Cardiac muscle cell (in vitro differentiated cells and primary cell): ENCODE data around the gene INSIG1. TPM values are rescaled to one million over a fixed set of nuclear protein-coding genes. Genes with fewer than 3 reads are reported as not detected.

Experiments used
- DNase-seq, 2 donors: peaks; one replicate each; pipeline versions ENCODE4 v3.0.0 to v3.0.0-alpha.2; 2010 to 2017; ENCODE audit warnings: low read depth in 1 of 2, low spot score in 1 of 2
- H3K27ac ChIP-seq: fragments of 200-600 bp; sonication (generic); 2 replicates; pipeline ENCODE4 v1.5.1; 2016
- H3K27me3 ChIP-seq: fragments of 200-600 bp; sonication (generic); 2 replicates; pipeline ENCODE4 v1.6.0; 2016; ENCODE audit warnings: control low read depth
- H3K36me3 ChIP-seq: fragments of 200-600 bp; sonication (generic); 2 replicates; pipeline ENCODE4 v1.5.1; 2016; ENCODE audit warnings: control low read depth
- H3K4me1 ChIP-seq: fragments of 200-600 bp; sonication (generic); 2 replicates; pipeline ENCODE4 v1.8.1; 2017; ENCODE audit warnings: low read depth, mild to moderate bottlenecking, mixed run types
- H3K4me3 ChIP-seq: fragments of 200-600 bp; sonication (generic); 2 replicates; pipeline ENCODE4 v1.5.1; 2016; ENCODE audit warnings: mild to moderate bottlenecking
- H3K9me3 ChIP-seq: fragments of 200-600 bp; sonication (generic); 2 replicates; pipeline ENCODE4 v1.5.1; 2017; ENCODE audit warnings: low read depth, mild to moderate bottlenecking, control low read depth
- CTCF ChIP-seq: IDR thresholded peaks from 2 replicates; pipeline ENCODE4 v1.5.1; 2012; ENCODE audit warnings: low read depth, mild to moderate bottlenecking, low read length
- polyA plus RNA-seq: library from polyadenylated mRNA; unstranded; fragments of >200 nt; fragmentation: Nextera tagmentation; extraction: Ambion mirVana; gene quantifications from 2 replicates; pipeline ENCODE4 v1.2.1, GENCODE V29; 2016
- total RNA-seq: library from RNA; depleted of rRNA; stranded (reverse); fragments of >200 nt; gene quantifications from 2 replicates; pipeline ENCODE4 v1.2.3, GENCODE V29; 2016

The INSIG1 gene
- 76.3 and 221 TPM in 2 replicates for total RNA-seq
- polyA plus RNA-seq, result 37.2 and 103 TPM in 2 replicates

- no peaks in the 10 kb centered on the region for H3K9me3 ChIP-seq
- DNase-seq, result peak; percentile 95 to 97
- peaks cover 5% of the 10 kb centered on the region for H3K36me3 ChIP-seq
- H3K4me3 ChIP-seq, result peak within 1 kb of the TSS; percentile 66
- H3K4me1 ChIP-seq, result peaks cover 29% of the 10 kb centered on the region
- no peaks in the 10 kb centered on the region for H3K27me3 ChIP-seq
- peak within 1 kb of the TSS; percentile 97 for H3K27ac ChIP-seq
- TF ChIP-seq CTCF, result no peak
Measured at GRCh38 chr7:155297517-155298287, at the start of gene INSIG1. TSS of gene INSIG1 (plus strand) at chr7:155297878. CDS start at chr7:155298286, 408 bp downstream.

GRCh38 chr7:155248366-155248756, 49.3 kb upstream of the INSIG1 start:
- no peaks in the 10 kb centered on the region for H3K9me3 ChIP-seq
- no peak for DNase-seq
- no peaks in the 10 kb centered on the region for H3K27me3 ChIP-seq
- H3K27ac ChIP-seq, result no peak overlapping the region
- no peaks in the 10 kb centered on the region for H3K4me1 ChIP-seq
- no peak overlapping the region for H3K4me3 ChIP-seq
- TF ChIP-seq CTCF, result no peak
- no peaks in the 10 kb centered on the region for H3K36me3 ChIP-seq

- DNase-seq, result no peak
- H3K27ac ChIP-seq, result no peak overlapping the region
- TF ChIP-seq CTCF, result no peak
Measured at GRCh38 chr7:155251831-155252230, 45.8 kb upstream of the INSIG1 start.

GRCh38 chr7:155252444-155252887, 45.2 kb upstream of the INSIG1 start:
- H3K4me3 ChIP-seq, result no peak overlapping the region
- no peaks in the 10 kb centered on the region for H3K36me3 ChIP-seq
- H3K27ac ChIP-seq, result no peak overlapping the region
- peak in 1 of 2 donors; percentile 36 for DNase-seq
- H3K9me3 ChIP-seq, result no peaks in the 10 kb centered on the region
- no peak for TF ChIP-seq CTCF
- no peaks in the 10 kb centered on the region for H3K27me3 ChIP-seq
- H3K4me1 ChIP-seq, result no peaks in the 10 kb centered on the region

More at GRCh38 chr7:155251831-155252230, 45.8 kb upstream of the INSIG1 start:
- Histone ChIP-seq H3K4me1 (no peaks in the 10 kb centered on the region), H3K9me3 (no peaks in the 10 kb centered on the region), H3K36me3 (no peaks in the 10 kb centered on the region), H3K4me3 (no peak overlapping the region), H3K27me3 (no peaks in the 10 kb centered on the region)

- H3K4me1 ChIP-seq, result no peaks in the 10 kb centered on the region
- no peak for TF ChIP-seq CTCF
- H3K4me3 ChIP-seq, result no peak overlapping the region
- no peaks in the 10 kb centered on the region for H3K36me3 ChIP-seq
- H3K27me3 ChIP-seq, result no peaks in the 10 kb centered on the region
- no peak for DNase-seq
- no peaks in the 10 kb centered on the region for H3K9me3 ChIP-seq
- no peak overlapping the region for H3K27ac ChIP-seq
Measured at GRCh38 chr7:155252892-155253501, 44.7 kb upstream of the INSIG1 start.
